ENCODE measurements around the gene CD274. TPM values are rescaled to one million over a fixed set of nuclear protein-coding genes. Genes with fewer than 3 reads are reported as not detected.

Gene CD274
- total and polyA plus RNA-seq, 2 donors (not counting 3 experiments of a cell fraction or from before 2014, with no cell fraction given): 25.4 to 26.8 TPM

- no peaks in the 10 kb centered on the region for H3K36me3 ChIP-seq (ENCODE audit: control insufficient read depth in 2 of 2, extremely low read depth in 1 of 2, insufficient read depth in 2 of 2, low read length in 2 of 2)
- BruUV-seq (replicated peaks): no TSS peak
- intact Hi-C loops (cut with micrococcal nuclease): loop anchor here (1.0 kb wide), 3 partner anchors 165 to 666 kb away; no protein-coding TSS in a partner anchor
- no peak for TF ChIP-seq JUN (IDR thresholded peaks at IDR 0.05; ENCODE audit: borderline replicate concordance, insufficient read depth, insufficient read length, low read depth)
- TF ChIP-seq CTCF (IDR thresholded peaks at IDR 0.05; ENCODE audit: extremely low read depth in 1 of 2, insufficient read depth in 1 of 2, low read depth in 1 of 2, low read length in 2 of 2): peak; percentile 20 to 32
- DNase-seq (ENCODE audit: low read depth, low spot score): peak; percentile 42
- dilution Hi-C loops (cut with MboI; ENCODE audit: extremely low pct_ligation_motif_present, low sequenced_read_pairs): loop anchor here (25.0 kb wide), 1 partner anchor 238 kb away; the partner anchor contains the start of gene INSL6
- no peak overlapping the region for H3K9ac ChIP-seq (replicated peaks; ENCODE audit: extremely low read depth, insufficient read depth, low read length)
- no peaks in the 10 kb centered on the region for H4K20me1 ChIP-seq (replicated peaks; ENCODE audit: control insufficient read depth, extremely low read depth, insufficient read depth, low read length)
- H3K9me3 ChIP-seq (replicated peaks; ENCODE audit: control insufficient read depth, insufficient read depth, low read length): no peaks in the 10 kb centered on the region
- POLR2A ChIA-PET: no interaction called here
- no peak overlapping the region for H2AFZ ChIP-seq (ENCODE audit: low read depth, low read length)
- no peak overlapping the region for H3K4me3 ChIP-seq (replicated peaks in 1 of 3; ENCODE audit: insufficient read depth in 1 of 3, low read depth in 1 of 3, low read length in 3 of 3)
- H3K4me1 ChIP-seq (ENCODE audit: control insufficient read depth, extremely low read depth, insufficient read depth, low read length): no peaks in the 10 kb centered on the region
- FAIRE-seq: peak; percentile 69
- H3K9me1 ChIP-seq (replicated peaks; ENCODE audit: control insufficient read depth, extremely low read depth, insufficient read depth, low read length): no peaks in the 10 kb centered on the region
- no peaks in the 10 kb centered on the region for H3K27me3 ChIP-seq (ENCODE audit: control insufficient read depth in 2 of 2, insufficient read depth in 2 of 2, low read length in 2 of 2)
- no peak overlapping the region for H3K4me2 ChIP-seq (ENCODE audit: insufficient read depth, low read length)
- H3K79me2 ChIP-seq (ENCODE audit: control insufficient read depth, insufficient read depth, low read length): no peaks in the 10 kb centered on the region
- H3K27ac ChIP-seq (ENCODE audit: insufficient read depth, low read depth, low read length): no peak overlapping the region
- CTCF ChIA-PET: interaction anchor here (0.7 to 6.5 kb wide), 15 partner anchors 9 to 675 kb away, joined by 3 to 151 read pairs (median 4); partner anchors contain the start of genes INSL6 and PLGRKT
These were observed 25.2 kb upstream of the CD274 start for GRCh38 chr9:5425006-5425628.

GRCh38 chr9:5427005-5427404 is 23.3 kb upstream of the CD274 start:
- Histone ChIP-seq H3K79me2 (ENCODE audit: control insufficient read depth, insufficient read depth, low read length) (no peaks in the 10 kb centered on the region), H3K4me1 (ENCODE audit: control insufficient read depth, extremely low read depth, insufficient read depth, low read length) (no peaks in the 10 kb centered on the region), H3K36me3 (ENCODE audit: control insufficient read depth in 2 of 2, extremely low read depth in 1 of 2, insufficient read depth in 2 of 2, low read length in 2 of 2) (no peaks in the 10 kb centered on the region), H3K27ac (ENCODE audit: insufficient read depth, low read depth, low read length) (no peak overlapping the region), H3K4me2 (ENCODE audit: insufficient read depth, low read length) (no peak overlapping the region), H4K20me1 (replicated peaks; ENCODE audit: control insufficient read depth, extremely low read depth, insufficient read depth, low read length) (no peaks in the 10 kb centered on the region), H3K9ac (replicated peaks; ENCODE audit: extremely low read depth, insufficient read depth, low read length) (no peak overlapping the region), H3K9me3 (replicated peaks; ENCODE audit: control insufficient read depth, insufficient read depth, low read length) (no peaks in the 10 kb centered on the region), H3K9me1 (replicated peaks; ENCODE audit: control insufficient read depth, extremely low read depth, insufficient read depth, low read length) (no peaks in the 10 kb centered on the region), H2AFZ (ENCODE audit: low read depth, low read length) (no peak overlapping the region), H3K27me3 (ENCODE audit: control insufficient read depth in 2 of 2, insufficient read depth in 2 of 2, low read length in 2 of 2) (no peaks in the 10 kb centered on the region), H3K4me3 (replicated peaks in 1 of 3; ENCODE audit: insufficient read depth in 1 of 3, low read depth in 1 of 3, low read length in 3 of 3) (no peak overlapping the region)
- ChIA-PET CTCF (interaction anchor here (1.3 to 6.5 kb wide), 6 partner anchors 9 to 667 kb away, joined by 4 to 151 read pairs (median 8); partner anchors contain the start of gene INSL6), POLR2A (no interaction called here)
- BruUV-seq (replicated peaks): no TSS peak
- DNase-seq (ENCODE audit: low read depth, low spot score) (no peak), FAIRE-seq (no peak)
- dilution Hi-C loops (cut with MboI; ENCODE audit: extremely low pct_ligation_motif_present, low sequenced_read_pairs) (loop anchor here (25.0 kb wide), 1 partner anchor 240 kb away; the partner anchor contains the start of gene INSL6), intact Hi-C loops (cut with micrococcal nuclease) (no loop called here)
- TF ChIP-seq GATA2 (IDR thresholded peaks at IDR 0.05; ENCODE audit: insufficient read depth, insufficient read length, low read depth, low read length) (peak; percentile 14), EZH2 (IDR thresholded peaks at IDR 0.05; ENCODE audit: borderline replicate concordance, low read depth, low read length, severe bottlenecking) (no peak)

Data from endothelial cell of umbilical vein (primary cell).